ENCODE results near the gene PARP8.

GRCh38 chr5:50791813-50792212, 125.4 kb downstream of the PARP8 start:
- no peak for TF ChIP-seq CTCF (IDR thresholded peaks at IDR 0.05)
- no peak for TF ChIP-seq POLR2A (IDR thresholded peaks at IDR 0.05)
